ENCODE results near the gene SELENOI.

The SELENOI gene

GRCh38 chr2:26400723-26401122, 54.8 kb downstream of the SELENOI start:
- DNase-seq (ENCODE audit: low spot score), result no peak
- no peak for TF ChIP-seq CTCF (IDR thresholded peaks at IDR 0.05; ENCODE audit: extremely low read depth, missing control alignments)

- peak; percentile 64 for DNase-seq (ENCODE audit: low spot score)
- no peak for TF ChIP-seq CTCF (IDR thresholded peaks at IDR 0.05; ENCODE audit: extremely low read depth, missing control alignments)
Measured at GRCh38 chr2:26401739-26402541, 56.0 kb downstream of the SELENOI start, which contains the start of gene DRC1. Gene DRC1 (plus strand): TSS chr2:26401920. CDS start chr2:26401990, 70 bp downstream.

GRCh38 chr2:26407526-26407925, 61.6 kb downstream of the SELENOI start:
- TF ChIP-seq CTCF (IDR thresholded peaks at IDR 0.05; ENCODE audit: extremely low read depth, missing control alignments), result no peak
- no peak for DNase-seq (ENCODE audit: low spot score)

- DNase-seq (ENCODE audit: low spot score), result no peak
- TF ChIP-seq CTCF (IDR thresholded peaks at IDR 0.05; ENCODE audit: extremely low read depth, missing control alignments), result no peak
Measured at GRCh38 chr2:26409785-26410184, 63.8 kb downstream of the SELENOI start.

GRCh38 chr2:26410764-26411243, 64.9 kb downstream of the SELENOI start:
- TF ChIP-seq CTCF (IDR thresholded peaks at IDR 0.05; ENCODE audit: extremely low read depth, missing control alignments), result no peak
- no peak for DNase-seq (ENCODE audit: low spot score)

- no peak for TF ChIP-seq CTCF (IDR thresholded peaks at IDR 0.05; ENCODE audit: extremely low read depth, missing control alignments)
- DNase-seq (ENCODE audit: low spot score), result no peak
Measured at GRCh38 chr2:26411419-26411818, 65.5 kb downstream of the SELENOI start.

GRCh38 chr2:26412091-26412673, 66.2 kb downstream of the SELENOI start:
- no peak for DNase-seq (ENCODE audit: low spot score)
- no peak for TF ChIP-seq CTCF (IDR thresholded peaks at IDR 0.05; ENCODE audit: extremely low read depth, missing control alignments)

Data from GM20000 (cell line).